K562 (cell line): ENCODE results near the gene KRT14. TPM values are rescaled to one million over a fixed set of nuclear protein-coding genes. Genes with fewer than 3 reads are reported as not detected.

ENCODE experiments used
- ATAC-seq: fragments of 200-7000 bp; cut with Tn5 transposase; 3 replicates; pipeline ENCODE4 v1.9.1; 2020; ENCODE audit warnings: moderate library complexity
- BruUV-seq: library from RNA; stranded (reverse); fragments of 400-500 nt; replicated peaks from 2 replicates; lab custom pipeline; 2021; lab: Mats Ljungman, UMichigan
- CTCF ChIA-PET: fragments of 300-600 bp; formaldehyde crosslinking; extraction: SDS; loops from one replicate; lab custom pipeline; 2021; ENCODE audit warnings: low intra/inter-chr PET ratio; lab: Yijun Ruan, JAX
- POLR2A ChIA-PET: fragments of 300-600, 350-650 bp; sonication (Branson Sonifier 250); formaldehyde crosslinking; extraction: SDS; loops from one replicate; lab custom pipeline; 2021; ENCODE audit warnings: antibody characterized with exemption, inconsistent platforms; lab: Yijun Ruan, JAX
- DNase-seq, 4 experiments: peaks; one replicate each; pipeline versions ENCODE4 v3.0.0 to v3.0.0-alpha.2; 2011 to 2018; ENCODE audit warnings: low spot score in 3 of 4, mixed read lengths in 3 of 4; ENCODE audit errors: extremely low read depth in 1 of 4
- FAIRE-seq: peaks from 2 replicates; lab custom pipeline; 2011; peaks lifted over from hg19 to GRCh38; lab: Jason Lieb, UNC
- H2AFZ ChIP-seq: 2 replicates; pipeline ENCODE4 v1.6.0; 2011; ENCODE audit warnings: low read depth, low read length, control low read depth, inconsistent platforms
- H3K27ac ChIP-seq: fragments of 200-600 bp; 3 replicates; pipeline ENCODE4 v1.8.0; 2011; ENCODE audit warnings: low read depth, mild to moderate bottlenecking, control low read depth, inconsistent platforms, low read length, moderate library complexity, mixed read lengths; ENCODE audit errors: extremely low read depth
- H3K27me3 ChIP-seq, 2 experiments: fragments of 300-600 bp in 1 of 2; 2 replicates in 1 of 2; 3 replicates in 1 of 2; pipeline versions ENCODE4 v1.6.0 to v1.8.0; 2011; ENCODE audit warnings: inconsistent platforms in 2 of 2, low read length in 2 of 2, mild to moderate bottlenecking in 1 of 2, mixed read lengths in 1 of 2, moderate library complexity in 1 of 2; ENCODE audit not compliant: control insufficient read depth in 2 of 2, insufficient read depth in 2 of 2
- H3K36me3 ChIP-seq: fragments of 300-600 bp; 3 replicates; pipeline ENCODE4 v1.8.0; 2011; ENCODE audit warnings: mild to moderate bottlenecking, low read length, inconsistent platforms; ENCODE audit not compliant: control insufficient read depth, insufficient read depth
- H3K4me1 ChIP-seq, 2 experiments: fragments of 200-600 bp in 1 of 2; replicated peaks in 1 of 2; 2 replicates in 1 of 2; 3 replicates in 1 of 2; pipeline versions ENCODE4 v1.5.1 to v1.8.0; 2011; ENCODE audit warnings: inconsistent platforms in 2 of 2, low read length in 2 of 2, mild to moderate bottlenecking in 1 of 2, mixed read lengths in 1 of 2, moderate library complexity in 1 of 2; ENCODE audit not compliant: control insufficient read depth in 2 of 2, insufficient read depth in 2 of 2
- H3K4me2 ChIP-seq: 2 replicates; pipeline ENCODE4 v1.6.1; 2011; ENCODE audit warnings: low read length, control low read depth, inconsistent platforms, mixed read lengths; ENCODE audit not compliant: insufficient read depth
- H3K4me3 ChIP-seq: fragments of 200-600 bp; sonication (generic), shearing (Covaris generic); 2 replicates; pipeline ENCODE4 v1.5.1; 2016; ENCODE audit warnings: control low read depth, inconsistent platforms
- H3K79me2 ChIP-seq: fragments of 200-600 bp; 3 replicates; pipeline ENCODE4 v1.8.0; 2011; ENCODE audit warnings: low read length, inconsistent platforms; ENCODE audit not compliant: control insufficient read depth, insufficient read depth
- H3K9ac ChIP-seq, 2 experiments: 2 replicates each; pipeline versions ENCODE4 v1.6.0 to v1.6.1; 2011; ENCODE audit warnings: low read depth in 2 of 2, low read length in 2 of 2, control low read depth in 1 of 2, inconsistent platforms in 1 of 2, mild to moderate bottlenecking in 1 of 2, mixed read lengths in 1 of 2; ENCODE audit not compliant: insufficient read depth in 1 of 2
- H3K9me1 ChIP-seq: one replicate; pipeline ENCODE4 v1.6.0; 2011; ENCODE audit warnings: inconsistent platforms, mild to moderate bottlenecking, low read length, moderate library complexity; ENCODE audit not compliant: control insufficient read depth, insufficient read depth
- H3K9me3 ChIP-seq: replicated peaks from 2 replicates; pipeline ENCODE4 v1.5.1; 2011; ENCODE audit warnings: low read depth, low read length, inconsistent platforms; ENCODE audit not compliant: control insufficient read depth, insufficient read depth
- H4K20me1 ChIP-seq: replicated peaks from 2 replicates; pipeline ENCODE4 v1.6.1; 2011; ENCODE audit warnings: low read length, inconsistent platforms, mixed read lengths; ENCODE audit not compliant: control insufficient read depth, insufficient read depth
- FOXA3 ChIP-seq, 2 experiments: fragments of 450-650 bp in 1 of 2; sonication (generic) in 1 of 2; formaldehyde crosslinking; IDR thresholded peaks in 1 of 2; conservative IDR thresholded peaks in 1 of 2; 2 replicates each; pipeline versions ENCODE4 v1.4.0 to v1.8.0; 2020 to 2022; ENCODE audit warnings: mild to moderate bottlenecking in 2 of 2, missing genetic modification reagents in 1 of 2
- GABPB2 ChIP-seq: fragments of 250-450 bp; sonication (Bioruptor Pico); conservative IDR thresholded peaks from 2 replicates; pipeline ENCODE4 v1.5.1; 2021; ENCODE audit warnings: mild to moderate bottlenecking
- MECOM ChIP-seq: fragments of 250-450 bp; sonication (Bioruptor Pico); IDR thresholded peaks from 2 replicates; pipeline ENCODE4 v1.8.0; 2022; ENCODE audit warnings: inconsistent platforms
- NEUROD1 ChIP-seq: fragments of 150-350 bp; IDR thresholded peaks from 2 replicates; pipeline ENCODE4 v1.6.1; 2014; ENCODE audit warnings: borderline replicate concordance, low read length, low read depth; ENCODE audit not compliant: partially characterized antibody
- PHF20 ChIP-seq: fragments of 450-650 bp; IDR thresholded peaks from 2 replicates; pipeline ENCODE4 v1.6.1; 2018; ENCODE audit not compliant: partially characterized antibody
- ZC3H4 ChIP-seq: sonication (generic); formaldehyde crosslinking; IDR thresholded peaks from 2 replicates; pipeline ENCODE4 v1.9.0; 2021; ENCODE audit warnings: missing genetic modification reagents, borderline replicate concordance
- ZNF134 ChIP-seq: fragments of 250-450 bp; sonication (Bioruptor Pico); conservative IDR thresholded peaks from 2 replicates; pipeline ENCODE4 v1.4.0; 2020
- ZNF175 ChIP-seq: fragments of 200-800 bp; sonication (Bioruptor generic); IDR thresholded peaks from 2 replicates; pipeline ENCODE4 v1.6.1; 2016; ENCODE audit warnings: low read depth, mild to moderate bottlenecking, missing genetic modification characterization, missing compliant biosample characterization
- ZNF24 ChIP-seq: fragments of 450-650 bp; IDR thresholded peaks from 2 replicates; pipeline ENCODE4 v1.6.1; 2016
- ZZZ3 ChIP-seq: fragments of 450-650 bp; IDR thresholded peaks from 2 replicates; pipeline ENCODE4 v1.6.1; 2016; ENCODE audit warnings: antibody characterized with exemption, mild to moderate bottlenecking, moderate library complexity
- WGBS: fragments of 100-300 bp; shearing (Covaris generic); methylation state at CpG from one replicate; pipeline ENCODE4 v1.1.6; 2016; ENCODE audit warnings: low coverage, mixed read lengths; ENCODE audit not compliant: insufficient coverage; ENCODE audit errors: missing lambda C conversion rate; 5-methylcytosine and 5-hydroxymethylcytosine counted together
- in situ Hi-C: fragments of 300-500 bp; cut with MboI; formaldehyde crosslinking; loops from 4 replicates; pipeline ENCODE4 v1.15.0; 2018; ENCODE audit warnings: inconsistent platforms, mixed read lengths
- intact Hi-C: fragments of 100-400 bp; cut with micrococcal nuclease; formaldehyde crosslinking; loops from 2 replicates; pipeline ENCODE4 v1.14.2; 2022
- polyA plus RNA-seq, 8 experiments: library from polyadenylated mRNA; depleted of rRNA in 4 of 8; stranded (reverse) in 5 of 8; unstranded in 3 of 8; fragments of >200 nt; fragmentation: Nextera tagmentation in 2 of 8; fragmentation: Illumina TruSeq in 1 of 8; extraction: Ambion mirVana in 2 of 8; extraction: Trizol in 1 of 8; gene quantifications; 2 replicates each; pipeline versions ENCODE4 v1.2.1 to v1.2.3, GENCODE V29; 2011 to 2014; ENCODE audit warnings: inconsistent platforms in 1 of 8, missing spikeins in 1 of 8
- total RNA-seq, 7 experiments: library from RNA; depleted of rRNA in 6 of 7; stranded (reverse); fragments of >200 nt in 6 of 7; fragmentation: Illumina TruSeq in 2 of 7; extraction: Trizol in 2 of 7; gene quantifications; 2 replicates each; pipeline versions ENCODE4 v1.2.1 to v1.2.3, GENCODE V29; 2011 to 2021; ENCODE audit warnings: low replicate concordance in 1 of 7
- TF ChIP-seq, protein P1 (sequence below): IDR thresholded peaks from 2 replicates; pipeline ENCODE4 v1.6.1; 2016; ENCODE audit warnings: missing genetic modification characterization, missing compliant biosample characterization

KRT14 gene
- total and polyA plus RNA-seq, 9 of the 15 experiments (the other 6 are each of a cell fraction or from before 2014, with no cell fraction given) = 0.22 TPM; not detected in 8

DNA sequence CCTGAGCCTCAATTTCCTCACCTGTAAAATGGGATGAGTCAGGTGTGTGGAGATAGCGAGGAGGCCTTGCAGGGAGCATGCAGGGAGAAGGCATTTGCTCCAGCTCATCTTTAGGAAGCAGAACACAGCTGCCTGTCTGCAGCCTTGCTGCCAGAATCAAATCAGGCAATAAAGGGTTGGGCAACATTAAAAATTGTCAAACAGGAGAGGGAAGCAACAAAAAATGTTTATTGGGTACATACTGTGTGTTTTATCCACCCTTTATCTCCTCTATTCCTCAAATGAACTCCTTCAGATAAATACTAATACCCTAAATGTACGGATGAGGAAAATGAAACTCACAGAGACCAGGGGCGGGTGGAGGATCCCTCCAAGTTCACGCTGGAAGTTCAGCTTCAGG is 13.6 kb upstream of the KRT14 start:
- POLR2A ChIA-PET = no interaction called here
- Histone ChIP-seq H3K9me3 (no peaks in the 10 kb centered on the region; the same call in 1 of the 2 replicates), H2AFZ (no peak overlapping the region), H3K27me3 (peaks cover 5 to 21% of the 10 kb centered on the region in 2 experiments; a peak in 4 of 5 replicates), H3K4me2 (no peak overlapping the region), H3K9ac (no peak overlapping the region), H3K4me1 (no peaks in the 10 kb centered on the region), H3K27ac (no peak overlapping the region), H4K20me1 (no peaks in the 10 kb centered on the region; the same call in 1 of the 2 replicates), H3K9me1 (no peaks in the 10 kb centered on the region), H3K79me2 (no peaks in the 10 kb centered on the region), H3K4me3 (no peak overlapping the region), H3K36me3 (no peaks in the 10 kb centered on the region)
- ATAC-seq (no peak), FAIRE-seq (no peak), DNase-seq (no peak)
- intact Hi-C loops (no loop called here), in situ Hi-C loops (no loop called here)
- CTCF ChIA-PET = no interaction called here
- WGBS = 0% methylated on average over 4 of the region's 4 CpGs
- BruUV-seq = no TSS peak
- TF ChIP-seq ZNF175 (CRISPR knock-in tag) = no peak
- TF ChIP-seq NEUROD1 = no peak
- no peak for TF ChIP-seq PHF20
- TF ChIP-seq MECOM (CRISPR knock-in tag) = no peak
- no peak for TF ChIP-seq GABPB2
- TF ChIP-seq ZNF134 = no peak
- no peak for TF ChIP-seq FOXA3 (CRISPR knock-in tag; conservative IDR thresholded peaks at IDR 0.05 in 1 of 2, IDR thresholded peaks at IDR 0.05 in 1 of 2)
- no peak for TF ChIP-seq ZZZ3
- no peak for TF ChIP-seq ZNF24
- TF ChIP-seq, protein P1, sequence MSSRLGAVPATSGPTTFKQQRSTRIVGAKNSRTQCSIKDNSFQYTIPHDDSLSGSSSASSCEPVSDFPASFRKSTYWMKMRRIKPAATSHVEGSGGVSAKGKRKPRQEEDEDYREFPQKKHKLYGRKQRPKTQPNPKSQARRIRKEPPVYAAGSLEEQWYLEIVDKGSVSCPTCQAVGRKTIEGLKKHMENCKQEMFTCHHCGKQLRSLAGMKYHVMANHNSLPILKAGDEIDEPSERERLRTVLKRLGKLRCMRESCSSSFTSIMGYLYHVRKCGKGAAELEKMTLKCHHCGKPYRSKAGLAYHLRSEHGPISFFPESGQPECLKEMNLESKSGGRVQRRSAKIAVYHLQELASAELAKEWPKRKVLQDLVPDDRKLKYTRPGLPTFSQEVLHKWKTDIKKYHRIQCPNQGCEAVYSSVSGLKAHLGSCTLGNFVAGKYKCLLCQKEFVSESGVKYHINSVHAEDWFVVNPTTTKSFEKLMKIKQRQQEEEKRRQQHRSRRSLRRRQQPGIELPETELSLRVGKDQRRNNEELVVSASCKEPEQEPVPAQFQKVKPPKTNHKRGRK (tag) = no peak
- TF ChIP-seq ZC3H4 (CRISPR knock-in tag) = no peak
